ENCODE results near the gene JAK1. TPM values are rescaled to one million over a fixed set of nuclear protein-coding genes. Genes with fewer than 3 reads are reported as not detected.

The JAK1 gene
- total RNA-seq, 3 donors from 2014 or later (not counting 1 experiment from before 2014, with no cell fraction given), result 507 to 626 (median 526) TPM

- Mint-ChIP-seq H3K36me3 (no peaks in the 10 kb centered on the region), H3K27me3 (ENCODE audit: low read depth in 2 of 2) (no peaks in the 10 kb centered on the region), H3K9me3 (no peaks in the 10 kb centered on the region), H3K4me1 (peaks cover 40 to 41% of the 10 kb centered on the region in 2 donors), H3K4me3 (peak overlapping the region; percentile 92), H3K27ac (peak overlapping the region in 1 of 2 donors; percentile 94)
- DNase-seq, result no peak
- no peak overlapping the region for H3K27ac ChIP-seq (ENCODE audit: low read length)
- H3K36me3 ChIP-seq (ENCODE audit: control insufficient read depth, insufficient read depth, low read length), result no peaks in the 10 kb centered on the region
- no peak for TF ChIP-seq CTCF (IDR thresholded peaks at IDR 0.05)
- WGBS (ENCODE audit: insufficient coverage), result 77% methylated on average over 6 of the region's 6 CpGs
- no peaks in the 10 kb centered on the region for H3K9me3 ChIP-seq (ENCODE audit: control insufficient read depth, insufficient read depth, low read length)
- no peaks in the 10 kb centered on the region for H3K27me3 ChIP-seq (ENCODE audit: control insufficient read depth, insufficient read depth, low read length)
- no peak overlapping the region for H3K4me3 ChIP-seq (ENCODE audit: low read length)
- no peak for ATAC-seq
- peaks cover 21% of the 10 kb centered on the region for H3K4me1 ChIP-seq (ENCODE audit: control insufficient read depth, insufficient read depth, low read length)
- intact Hi-C loops (cut with micrococcal nuclease), result loop anchor here (2.0 kb wide), 1 partner anchor 99 kb away; no protein-coding TSS in a partner anchor
Observed at GRCh38 chr1:64967381-64967780, 1.0 kb upstream of the JAK1 start.

GRCh38 chr1:64965366-64966157 lies 787 bp downstream of the JAK1 start:
- Mint-ChIP-seq H3K27ac (peak overlapping the region in 1 of 2 donors; percentile 94), H3K9me3 (no peaks in the 10 kb centered on the region), H3K4me1 (peaks cover 58 to 59% of the 10 kb centered on the region in 2 donors), H3K4me3 (peak overlapping the region; percentile 94), H3K36me3 (no peaks in the 10 kb centered on the region), H3K27me3 (ENCODE audit: low read depth in 2 of 2) (no peaks in the 10 kb centered on the region)
- Histone ChIP-seq H3K36me3 (ENCODE audit: control insufficient read depth, insufficient read depth, low read length) (no peaks in the 10 kb centered on the region), H3K9me3 (ENCODE audit: control insufficient read depth, insufficient read depth, low read length) (no peaks in the 10 kb centered on the region), H3K4me3 (ENCODE audit: low read length) (peak overlapping the region; percentile 76), H3K4me1 (ENCODE audit: control insufficient read depth, insufficient read depth, low read length) (peaks cover 31% of the 10 kb centered on the region), H3K27me3 (ENCODE audit: control insufficient read depth, insufficient read depth, low read length) (no peaks in the 10 kb centered on the region), H3K27ac (ENCODE audit: low read length) (peak overlapping the region; percentile 89)
- under 1% methylated on average over 51 of the region's 52 CpGs for WGBS (ENCODE audit: insufficient coverage)
- no peak for TF ChIP-seq CTCF (IDR thresholded peaks at IDR 0.05)
- DNase-seq, result peak; percentile 82 to 89
- intact Hi-C loops (cut with micrococcal nuclease), result loop anchor here (1.0 to 2.0 kb wide), 6 partner anchors 16 to 101 kb away; no protein-coding TSS in a partner anchor
- peak; percentile 47 to 75 (median 64) for ATAC-seq

GRCh38 chr1:64963466-64963865 lies 2.9 kb downstream of the JAK1 start:
- WGBS (ENCODE audit: insufficient coverage), result 27% methylated on average over 3 of the region's 5 CpGs
- Histone ChIP-seq H3K27ac (ENCODE audit: low read length) (peak overlapping the region; percentile 70), H3K36me3 (ENCODE audit: control insufficient read depth, insufficient read depth, low read length) (no peaks in the 10 kb centered on the region), H3K4me1 (ENCODE audit: control insufficient read depth, insufficient read depth, low read length) (peaks cover 40% of the 10 kb centered on the region), H3K4me3 (ENCODE audit: low read length) (peak overlapping the region; percentile 76), H3K27me3 (ENCODE audit: control insufficient read depth, insufficient read depth, low read length) (no peaks in the 10 kb centered on the region), H3K9me3 (ENCODE audit: control insufficient read depth, insufficient read depth, low read length) (no peaks in the 10 kb centered on the region)
- TF ChIP-seq CTCF (IDR thresholded peaks at IDR 0.05), result no peak
- intact Hi-C loops (cut with micrococcal nuclease), result no loop called here
- Mint-ChIP-seq H3K4me1 (peaks cover 77% of the 10 kb centered on the region in 2 donors), H3K4me3 (peak overlapping the region; percentile 94), H3K36me3 (no peaks in the 10 kb centered on the region), H3K27ac (peak overlapping the region in 1 of 2 donors; percentile 94), H3K9me3 (no peaks in the 10 kb centered on the region), H3K27me3 (ENCODE audit: low read depth in 2 of 2) (no peaks in the 10 kb centered on the region)
- no peak for ATAC-seq
- no peak for DNase-seq
